K562 (cell line): ENCODE results near the gene LTA. TPM values are rescaled to one million over a fixed set of nuclear protein-coding genes. Genes with fewer than 3 reads are reported as not detected.

ENCODE experiments used
- ARID1B ChIP-seq: fragments of 450-650 bp; IDR thresholded peaks from 2 replicates; pipeline ENCODE4 v1.6.1; 2016; ENCODE audit warnings: antibody characterized with exemption, mild to moderate bottlenecking, inconsistent platforms
- BMI1 ChIP-seq: fragments of 150-350 bp; IDR thresholded peaks from 2 replicates; pipeline ENCODE4 v1.6.1; 2014; ENCODE audit warnings: low read length
- CBX3 ChIP-seq, 2 experiments: IDR thresholded peaks; 1 replicate in 1 of 2; 2 replicates in 1 of 2; pipeline ENCODE4 v1.6.1; 2012; ENCODE audit warnings: inconsistent platforms in 2 of 2, low read length in 2 of 2, borderline replicate concordance in 1 of 2, control low read depth in 1 of 2
- DNMT1 ChIP-seq: fragments of 450-650 bp; IDR thresholded peaks from 2 replicates; pipeline ENCODE4 v1.6.1; 2016; ENCODE audit warnings: antibody characterized with exemption, mild to moderate bottlenecking
- ESRRB ChIP-seq: fragments of 250-450 bp; sonication (Bioruptor Pico); IDR thresholded peaks from 2 replicates; pipeline ENCODE4 v1.5.0; 2020; ENCODE audit warnings: mild to moderate bottlenecking, moderate library complexity, borderline replicate concordance
- HMG20B ChIP-seq: fragments of 250-450 bp; sonication (Bioruptor Pico); IDR thresholded peaks from 2 replicates; pipeline ENCODE4 v1.5.0; 2021; ENCODE audit warnings: mild to moderate bottlenecking
- HNRNPK ChIP-seq: fragments of 200-400 bp; formaldehyde crosslinking; IDR thresholded peaks from one replicate; pipeline ENCODE4 v1.6.1; 2018; ENCODE audit warnings: mild to moderate bottlenecking, low read depth, low read length; ENCODE audit not compliant: poor library complexity, severe bottlenecking
- NFE2L1 ChIP-seq: fragments of 450-650 bp; IDR thresholded peaks from 2 replicates; pipeline ENCODE4 v1.6.1; 2016; ENCODE audit warnings: missing genetic modification characterization, low read depth, mild to moderate bottlenecking, missing compliant biosample characterization, moderate library complexity, borderline replicate concordance
- NR2C2 ChIP-seq, 2 experiments: fragments of 200-800 bp in 1 of 2; sonication (Bioruptor generic) in 1 of 2; sonication (generic) in 1 of 2; formaldehyde crosslinking in 1 of 2; IDR thresholded peaks; 2 replicates each; pipeline versions ENCODE4 v1.6.1 to v1.8.0; 2016 to 2022; ENCODE audit warnings: mild to moderate bottlenecking in 1 of 2, missing compliant biosample characterization in 1 of 2, missing genetic modification characterization in 1 of 2, missing genetic modification reagents in 1 of 2
- NRF1 ChIP-seq, 2 experiments: fragments of 450-650 bp; IDR thresholded peaks in 1 of 2; conservative IDR thresholded peaks in 1 of 2; 2 replicates each; pipeline ENCODE4 v1.6.1; 2014; ENCODE audit warnings: mild to moderate bottlenecking in 2 of 2
- PCBP1 ChIP-seq: fragments of 200-400 bp; formaldehyde crosslinking; IDR thresholded peaks from 2 replicates; pipeline ENCODE4 v1.6.1; 2018; ENCODE audit warnings: mild to moderate bottlenecking, low read depth, low read length; ENCODE audit not compliant: poor library complexity, severe bottlenecking
- PTTG1 ChIP-seq: fragments of 450-650 bp; IDR thresholded peaks from 2 replicates; pipeline ENCODE4 v1.6.1; 2016; ENCODE audit warnings: low read depth, mild to moderate bottlenecking, missing genetic modification characterization, missing compliant biosample characterization
- PURB ChIP-seq: sonication (generic); formaldehyde crosslinking; IDR thresholded peaks from 2 replicates; pipeline ENCODE4 v1.9.0; 2021; ENCODE audit warnings: low read depth, mild to moderate bottlenecking, missing genetic modification reagents
- STAT5B ChIP-seq: fragments of 250-450 bp; sonication (Bioruptor Pico); IDR thresholded peaks from 2 replicates; pipeline ENCODE4 v1.8.0; 2021; ENCODE audit warnings: mild to moderate bottlenecking, inconsistent platforms
- TFE3 ChIP-seq: fragments of 450-650 bp; formaldehyde crosslinking; IDR thresholded peaks from 2 replicates; pipeline ENCODE4 v1.4.0; 2020; ENCODE audit warnings: mild to moderate bottlenecking, mixed read lengths
- THAP7 ChIP-seq: fragments of 250-450 bp; sonication (Bioruptor Pico); IDR thresholded peaks from 2 replicates; pipeline ENCODE4 v1.5.0; 2021
- ZBTB1 ChIP-seq: sonication (generic); formaldehyde crosslinking; IDR thresholded peaks from 2 replicates; pipeline ENCODE4 v1.8.1; 2023; ENCODE audit warnings: missing genetic modification reagents, low read depth, mild to moderate bottlenecking, borderline replicate concordance
- ZC3H8 ChIP-seq: fragments of 450-650 bp; IDR thresholded peaks from 2 replicates; pipeline ENCODE4 v1.6.1; 2017
- ZNF121 ChIP-seq: sonication (generic); formaldehyde crosslinking; conservative IDR thresholded peaks from 2 replicates; pipeline ENCODE4 v1.8.0; 2022; ENCODE audit warnings: missing genetic modification reagents
- ZNF384 ChIP-seq: IDR thresholded peaks from 2 replicates; pipeline ENCODE4 v1.6.1; 2012; ENCODE audit warnings: low read depth, low read length, improper control_type of control experiment
- ZNF830 ChIP-seq: fragments of 250-450 bp; sonication (Bioruptor Pico); IDR thresholded peaks from 2 replicates; pipeline ENCODE4 v1.5.0; 2021; ENCODE audit warnings: mild to moderate bottlenecking
- polyA plus RNA-seq, 8 experiments: library from polyadenylated mRNA; depleted of rRNA in 4 of 8; stranded (reverse) in 5 of 8; unstranded in 3 of 8; fragments of >200 nt; fragmentation: Nextera tagmentation in 2 of 8; fragmentation: Illumina TruSeq in 1 of 8; extraction: Ambion mirVana in 2 of 8; extraction: Trizol in 1 of 8; gene quantifications; 2 replicates each; pipeline versions ENCODE4 v1.2.1 to v1.2.3, GENCODE V29; 2011 to 2014; ENCODE audit warnings: inconsistent platforms in 1 of 8, missing spikeins in 1 of 8
- total RNA-seq, 7 experiments: library from RNA; depleted of rRNA in 6 of 7; stranded (reverse); fragments of >200 nt in 6 of 7; fragmentation: Illumina TruSeq in 2 of 7; extraction: Trizol in 2 of 7; gene quantifications; 2 replicates each; pipeline versions ENCODE4 v1.2.1 to v1.2.3, GENCODE V29; 2011 to 2021; ENCODE audit warnings: low replicate concordance in 1 of 7
- TF ChIP-seq, protein P1 (sequence below): fragments of 450-650 bp; formaldehyde crosslinking; IDR thresholded peaks from 2 replicates; pipeline ENCODE4 v1.4.0; 2020; ENCODE audit warnings: mild to moderate bottlenecking, moderate library complexity
- TF ChIP-seq, protein P2 (sequence below): sonication (generic); formaldehyde crosslinking; IDR thresholded peaks from 2 replicates; pipeline ENCODE4 v1.8.0; 2022; ENCODE audit warnings: mild to moderate bottlenecking, missing genetic modification reagents, borderline replicate concordance

Gene LTA
- total and polyA plus RNA-seq, 9 of the 15 experiments (the other 6 are each of a cell fraction or from before 2014, with no cell fraction given): 0.80 TPM; not detected in 8

- 0 out of 2 replicates have a peak, but pooled peaks have one; percentile 3 for TF ChIP-seq ZNF384
- TF ChIP-seq PTTG1 (tag): no peak
- TF ChIP-seq BMI1: no peak
- TF ChIP-seq TFE3: no peak
- TF ChIP-seq, protein P1, sequence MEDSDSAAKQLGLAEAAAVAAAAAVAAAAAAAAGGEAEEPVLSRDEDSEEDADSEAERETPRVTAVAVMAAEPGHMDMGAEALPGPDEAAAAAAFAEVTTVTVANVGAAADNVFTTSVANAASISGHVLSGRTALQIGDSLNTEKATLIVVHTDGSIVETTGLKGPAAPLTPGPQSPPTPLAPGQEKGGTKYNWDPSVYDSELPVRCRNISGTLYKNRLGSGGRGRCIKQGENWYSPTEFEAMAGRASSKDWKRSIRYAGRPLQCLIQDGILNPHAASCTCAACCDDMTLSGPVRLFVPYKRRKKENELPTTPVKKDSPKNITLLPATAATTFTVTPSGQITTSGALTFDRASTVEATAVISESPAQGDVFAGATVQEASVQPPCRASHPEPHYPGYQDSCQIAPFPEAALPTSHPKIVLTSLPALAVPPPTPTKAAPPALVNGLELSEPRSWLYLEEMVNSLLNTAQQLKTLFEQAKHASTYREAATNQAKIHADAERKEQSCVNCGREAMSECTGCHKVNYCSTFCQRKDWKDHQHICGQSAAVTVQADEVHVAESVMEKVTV: peak; percentile 97
- TF ChIP-seq PCBP1: no peak
- no peak; the same call in 1 of the 2 replicates for TF ChIP-seq ARID1B
- TF ChIP-seq ZNF830 (CRISPR knock-in tag): no peak
- TF ChIP-seq PURB: no peak
- TF ChIP-seq, protein P2, sequence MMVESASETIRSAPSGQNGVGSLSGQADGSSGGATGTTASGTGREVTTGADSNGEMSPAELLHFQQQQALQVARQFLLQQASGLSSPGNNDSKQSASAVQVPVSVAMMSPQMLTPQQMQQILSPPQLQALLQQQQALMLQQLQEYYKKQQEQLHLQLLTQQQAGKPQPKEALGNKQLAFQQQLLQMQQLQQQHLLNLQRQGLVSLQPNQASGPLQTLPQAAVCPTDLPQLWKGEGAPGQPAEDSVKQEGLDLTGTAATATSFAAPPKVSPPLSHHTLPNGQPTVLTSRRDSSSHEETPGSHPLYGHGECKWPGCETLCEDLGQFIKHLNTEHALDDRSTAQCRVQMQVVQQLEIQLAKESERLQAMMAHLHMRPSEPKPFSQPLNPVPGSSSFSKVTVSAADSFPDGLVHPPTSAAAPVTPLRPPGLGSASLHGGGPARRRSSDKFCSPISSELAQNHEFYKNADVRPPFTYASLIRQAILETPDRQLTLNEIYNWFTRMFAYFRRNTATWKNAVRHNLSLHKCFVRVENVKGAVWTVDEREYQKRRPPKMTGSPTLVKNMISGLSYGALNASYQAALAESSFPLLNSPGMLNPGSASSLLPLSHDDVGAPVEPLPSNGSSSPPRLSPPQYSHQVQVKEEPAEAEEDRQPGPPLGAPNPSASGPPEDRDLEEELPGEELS (CRISPR knock-in tag): no peak
- no peak for TF ChIP-seq ZNF121 (CRISPR knock-in tag)
- TF ChIP-seq CBX3 (IDR thresholded peaks at IDR 0.05; ENCODE audit: borderline replicate concordance in 1 of 2, low read length in 2 of 2): no peak; a peak in 1 of 3 replicates
- peak; percentile 16; the same call in 1 of the 2 replicates for TF ChIP-seq DNMT1
- peak; percentile 41 to 51; a peak in 3 of 4 replicates for TF ChIP-seq NRF1 (conservative IDR thresholded peaks at IDR 0.05 in 1 of 2, IDR thresholded peaks at IDR 0.05 in 1 of 2)
- TF ChIP-seq ZBTB1 (CRISPR knock-in tag): no peak
- no peak for TF ChIP-seq HMG20B (CRISPR knock-in tag)
- TF ChIP-seq HNRNPK: no peak
- no peak for TF ChIP-seq ESRRB (CRISPR knock-in tag)
- TF ChIP-seq ZC3H8: no peak
- TF ChIP-seq THAP7 (CRISPR knock-in tag): no peak
- TF ChIP-seq STAT5B (CRISPR knock-in tag): no peak
- TF ChIP-seq NFE2L1 (tag): no peak
- TF ChIP-seq NR2C2 (CRISPR knock-in tag; IDR thresholded peaks at IDR 0.05): no peak
- no peak for TF ChIP-seq NR2C2 (tag; IDR thresholded peaks at IDR 0.05)
Measured at GRCh38 chr6:31546339-31546957, 25.6 kb upstream of the LTA start, which contains the start of gene ATP6V1G2 (continued).
